CD4-positive, alpha-beta T cell (primary cell): ENCODE measurements around the gene TOLLIP. TPM values are rescaled to one million over a fixed set of nuclear protein-coding genes. Genes with fewer than 3 reads are reported as not detected.
"Not testable (repeated sequence)": the region's sequence is repeated elsewhere in the genome, so short reads cannot be mapped to it uniquely, and the experiment has no call there.

Source experiments
- ATAC-seq: fragments of 200-7000 bp; cut with Tn5 transposase; one replicate; pipeline ENCODE4 v1.10.0; 2022; ENCODE audit warnings: mild to moderate bottlenecking; ENCODE audit not compliant: poor library complexity
- CTCF ChIA-PET: fragments of 350-600 bp; sonication (Branson Sonifier 250); formaldehyde crosslinking; loops from one replicate; lab custom pipeline; 2021; ENCODE audit warnings: antibody characterized with exemption, inconsistent platforms; lab: Charles Lee
- POLR2A ChIA-PET: fragments of 350-600 bp; sonication (Branson Sonifier 250); formaldehyde crosslinking; loops from one replicate; lab custom pipeline; 2021; ENCODE audit warnings: antibody characterized with exemption, inconsistent platforms; lab: Charles Lee
- DNase-seq, 14 experiments: peaks; one replicate each; pipeline ENCODE4 v3.0.0-alpha.2; 2013 to 2020; ENCODE audit warnings: mixed read lengths in 2 of 14
- H3K27ac ChIP-seq, 2 donors: one replicate each; pipeline versions ENCODE4 v1.5.1 to v1.7.0; 2013; ENCODE audit warnings: low read length in 2 of 2, low read depth in 1 of 2, mild to moderate bottlenecking in 1 of 2
- H3K27me3 ChIP-seq, 2 experiments: 1 replicate in 1 of 2; 2 replicates in 1 of 2; pipeline versions ENCODE4 v1.6.1 to v1.7.0; 2013; ENCODE audit warnings: low read length in 2 of 2, control low read depth in 1 of 2, mild to moderate bottlenecking in 1 of 2, moderate library complexity in 1 of 2; ENCODE audit not compliant: insufficient read depth in 2 of 2, control insufficient read depth in 1 of 2
- H3K36me3 ChIP-seq: one replicate; pipeline ENCODE4 v1.6.1; 2013; ENCODE audit warnings: low read length, control low read depth; ENCODE audit not compliant: insufficient read depth
- H3K4me1 ChIP-seq: one replicate; pipeline ENCODE4 v1.6.1; 2013; ENCODE audit warnings: low read length, control low read depth; ENCODE audit not compliant: insufficient read depth
- H3K4me3 ChIP-seq: one replicate; pipeline ENCODE4 v1.5.1; 2013; ENCODE audit warnings: mild to moderate bottlenecking, low read length, moderate library complexity
- H3K9me3 ChIP-seq, 2 experiments: 1 replicate in 1 of 2; 2 replicates in 1 of 2; pipeline versions ENCODE4 v1.6.1 to v1.7.0; 2013; ENCODE audit warnings: low read length in 2 of 2, mild to moderate bottlenecking in 2 of 2, control low read depth in 1 of 2, moderate library complexity in 1 of 2; ENCODE audit not compliant: control insufficient read depth in 1 of 2, insufficient read depth in 1 of 2
- H3K27ac Mint-ChIP-seq: one replicate; pipeline ENCODE4 v1.8.0; 2020; ENCODE audit warnings: mixed read lengths
- H3K27me3 Mint-ChIP-seq: one replicate; pipeline ENCODE4 v1.8.0; 2021; ENCODE audit warnings: mixed read lengths
- H3K36me3 Mint-ChIP-seq: one replicate; pipeline ENCODE4 v1.8.0; 2021; ENCODE audit warnings: low read depth, mixed read lengths
- H3K4me1 Mint-ChIP-seq: one replicate; pipeline ENCODE4 v1.8.0; 2021; ENCODE audit warnings: low read depth, mixed read lengths
- H3K4me3 Mint-ChIP-seq: one replicate; pipeline ENCODE4 v1.8.0; 2020; ENCODE audit warnings: mild to moderate bottlenecking, mixed read lengths
- H3K9me3 Mint-ChIP-seq: one replicate; pipeline ENCODE4 v1.8.0; 2020; ENCODE audit warnings: mixed read lengths
- intact Hi-C, 2 experiments: fragments of 100-400 bp; cut with DNase I in 1 of 2; cut with micrococcal nuclease in 1 of 2; formaldehyde crosslinking; loops; one replicate each; pipeline versions ENCODE4 v1.15.1 to v1.9.0; 2023 to 2025; cut with DNase I, micrococcal nuclease
- total RNA-seq, 174 experiments: library from RNA in 2 of 174; stranded (reverse) in 2 of 174; gene quantifications; one replicate each; pipeline ENCODE4 v1.2.3 and lab custom pipeline; 2021 to 2026

Gene TOLLIP
- total RNA-seq, 2 experiments from 2014 or later, result 38.9 to 41.0 TPM

GRCh38 chr11:1247026-1247425, 62.4 kb downstream of the TOLLIP start:
- POLR2A ChIA-PET, H3K36me3 Mint-ChIP-seq, H3K27me3 Mint-ChIP-seq, H3K4me3 Mint-ChIP-seq, H3K4me1 ChIP-seq, H3K27me3 ChIP-seq, CTCF ChIA-PET, ATAC-seq, intact Hi-C loops, H3K9me3 Mint-ChIP-seq, H3K36me3 ChIP-seq, H3K4me1 Mint-ChIP-seq, H3K27ac ChIP-seq, H3K27ac Mint-ChIP-seq, DNase-seq, H3K4me3 ChIP-seq: not testable (repeated sequence)
- peaks cover 0 to 18% of the 10 kb centered on the region in 2 experiments for H3K9me3 ChIP-seq

GRCh38 chr11:1246301-1246700, 63.1 kb downstream of the TOLLIP start:
- H3K4me1 Mint-ChIP-seq, DNase-seq, ATAC-seq, H3K4me3 Mint-ChIP-seq, H3K27ac ChIP-seq, H3K9me3 Mint-ChIP-seq, intact Hi-C loops, H3K27ac Mint-ChIP-seq, POLR2A ChIA-PET, H3K27me3 Mint-ChIP-seq, H3K36me3 Mint-ChIP-seq, H3K36me3 ChIP-seq, CTCF ChIA-PET, H3K4me3 ChIP-seq, H3K27me3 ChIP-seq, H3K4me1 ChIP-seq: not testable (repeated sequence)
- peaks cover 0 to 16% of the 10 kb centered on the region in 2 experiments for H3K9me3 ChIP-seq

- H3K27ac Mint-ChIP-seq, DNase-seq, H3K36me3 ChIP-seq, H3K36me3 Mint-ChIP-seq, H3K4me1 ChIP-seq, H3K4me3 ChIP-seq, H3K27me3 ChIP-seq, H3K9me3 Mint-ChIP-seq, H3K4me1 Mint-ChIP-seq, ATAC-seq, CTCF ChIA-PET, H3K27ac ChIP-seq, H3K27me3 Mint-ChIP-seq, H3K4me3 Mint-ChIP-seq, POLR2A ChIA-PET, intact Hi-C loops: not testable (repeated sequence)
- peaks cover 0 to 16% of the 10 kb centered on the region in 2 experiments for H3K9me3 ChIP-seq
These were observed 63.7 kb downstream of the TOLLIP start for GRCh38 chr11:1245717-1246116.

GRCh38 chr11:1244557-1244956, 64.9 kb downstream of the TOLLIP start:
- H3K4me1 Mint-ChIP-seq, POLR2A ChIA-PET, H3K4me3 ChIP-seq: not testable (repeated sequence)

GRCh38 chr11:1243521-1243920, 65.9 kb downstream of the TOLLIP start:
- peaks cover 0 to 32% of the 10 kb centered on the region in 2 experiments for H3K9me3 ChIP-seq
- H3K4me1 ChIP-seq, H3K9me3 Mint-ChIP-seq, H3K27me3 ChIP-seq, DNase-seq, H3K4me3 ChIP-seq, POLR2A ChIA-PET, H3K27me3 Mint-ChIP-seq, H3K36me3 ChIP-seq, H3K4me3 Mint-ChIP-seq, H3K36me3 Mint-ChIP-seq, CTCF ChIA-PET, H3K27ac ChIP-seq, intact Hi-C loops, H3K4me1 Mint-ChIP-seq, H3K27ac Mint-ChIP-seq, ATAC-seq: not testable (repeated sequence)

More at GRCh38 chr11:1244557-1244956, 64.9 kb downstream of the TOLLIP start:
- H3K27ac Mint-ChIP-seq, CTCF ChIA-PET, intact Hi-C loops, ATAC-seq, H3K36me3 Mint-ChIP-seq, H3K27me3 ChIP-seq, H3K4me3 Mint-ChIP-seq, H3K4me1 ChIP-seq, H3K27ac ChIP-seq, H3K36me3 ChIP-seq, H3K27me3 Mint-ChIP-seq, H3K9me3 Mint-ChIP-seq, DNase-seq: not testable (repeated sequence)
- H3K9me3 ChIP-seq, result peaks cover 0 to 22% of the 10 kb centered on the region in 2 experiments

GRCh38 chr11:1242751-1243150, 66.7 kb downstream of the TOLLIP start:
- CTCF ChIA-PET, H3K27me3 Mint-ChIP-seq, H3K27me3 ChIP-seq, H3K36me3 Mint-ChIP-seq, H3K4me1 Mint-ChIP-seq, ATAC-seq, H3K4me3 ChIP-seq, DNase-seq, POLR2A ChIA-PET, intact Hi-C loops, H3K27ac Mint-ChIP-seq, H3K27ac ChIP-seq, H3K4me3 Mint-ChIP-seq, H3K36me3 ChIP-seq, H3K4me1 ChIP-seq, H3K9me3 Mint-ChIP-seq: not testable (repeated sequence)
- H3K9me3 ChIP-seq, result peaks cover 0 to 32% of the 10 kb centered on the region in 2 experiments
